Measurements from ENCODE around the gene FAM171A1.

FAM171A1 gene

GRCh38 chr10:15238555-15239335 lies 132.3 kb downstream of the FAM171A1 start:
- Histone ChIP-seq H4K20me1 (no peaks in the 10 kb centered on the region), H3K27me3 (no peaks in the 10 kb centered on the region), H3K9ac (no peak overlapping the region), H3K4me3 (no peak overlapping the region), H3K27ac (no peak overlapping the region), H3K9me3 (replicated peaks in 1 of 11) (no peaks in the 10 kb centered on the region), H3K36me3 (peaks cover 0 to 26% (median 7%) of the 10 kb centered on the region in 11 experiments; a peak in 8 of 22 replicates), H3K4me2 (no peak overlapping the region), H3K4me1 (0 out of 20 replicates have a peak, but pooled peaks cover 0 to 8% (median 0%) of the 10 kb centered on the region in 10 experiments)
- no peak for TF ChIP-seq Cebpa-rat (IDR thresholded peaks at IDR 0.05)

- H3K4me2 ChIP-seq, result no peak overlapping the region
- TF ChIP-seq Cebpa-rat (IDR thresholded peaks at IDR 0.05), result no peak
- H3K9ac ChIP-seq, result no peak overlapping the region
- H3K4me3 ChIP-seq, result no peak overlapping the region
- peaks cover 0 to 16% (median 0%) of the 10 kb centered on the region in 11 experiments; a peak in 6 of 22 replicates for H3K36me3 ChIP-seq
- H3K9me3 ChIP-seq (replicated peaks in 1 of 11), result no peaks in the 10 kb centered on the region
- no peaks in the 10 kb centered on the region for H4K20me1 ChIP-seq
- H3K27me3 ChIP-seq, result no peaks in the 10 kb centered on the region
- H3K27ac ChIP-seq, result no peak overlapping the region
- H3K4me1 ChIP-seq, result 0 out of 20 replicates have a peak, but pooled peaks cover 0 to under 1% (median 0%) of the 10 kb centered on the region in 10 experiments
Observed at GRCh38 chr10:15237351-15237750, 133.7 kb downstream of the FAM171A1 start.

GRCh38 chr10:15236340-15236739 lies 134.7 kb downstream of the FAM171A1 start:
- Histone ChIP-seq H3K27ac (no peak overlapping the region), H3K9me3 (replicated peaks in 1 of 11) (no peaks in the 10 kb centered on the region), H3K4me1 (no peaks in the 10 kb centered on the region), H3K9ac (no peak overlapping the region), H4K20me1 (no peaks in the 10 kb centered on the region), H3K27me3 (no peaks in the 10 kb centered on the region), H3K36me3 (peaks cover 0 to 22% (median 8%) of the 10 kb centered on the region in 11 experiments; a peak in 7 of 22 replicates), H3K4me2 (no peak overlapping the region), H3K4me3 (no peak overlapping the region)
- TF ChIP-seq Cebpa-rat (IDR thresholded peaks at IDR 0.05), result no peak

GRCh38 chr10:15232279-15232678 lies 138.8 kb downstream of the FAM171A1 start:
- Histone ChIP-seq H3K4me2 (no peak overlapping the region), H3K36me3 (peaks cover 0 to 38% (median 6%) of the 10 kb centered on the region in 11 experiments; a peak in 9 of 22 replicates), H4K20me1 (no peaks in the 10 kb centered on the region), H3K27me3 (no peaks in the 10 kb centered on the region), H3K9me3 (replicated peaks in 1 of 11) (peaks cover 0 to 11% (median 2%) of the 10 kb centered on the region in 11 experiments; a peak in 12 of 22 replicates), H3K4me1 (no peaks in the 10 kb centered on the region), H3K4me3 (no peak overlapping the region), H3K27ac (no peak overlapping the region), H3K9ac (no peak overlapping the region)
- no peak for TF ChIP-seq Cebpa-rat (IDR thresholded peaks at IDR 0.05)

GRCh38 chr10:15231426-15231825 lies 139.7 kb downstream of the FAM171A1 start:
- TF ChIP-seq Cebpa-rat (IDR thresholded peaks at IDR 0.05), result no peak

GRCh38 chr10:15230257-15230656 lies 140.8 kb downstream of the FAM171A1 start:
- Histone ChIP-seq H4K20me1 (no peaks in the 10 kb centered on the region), H3K27me3 (no peaks in the 10 kb centered on the region), H3K9me3 (replicated peaks in 1 of 11) (peaks cover 8 to 30% (median 22%) of the 10 kb centered on the region in 11 experiments), H3K4me2 (no peak overlapping the region), H3K4me1 (no peaks in the 10 kb centered on the region), H3K36me3 (peaks cover 0 to 57% (median 26%) of the 10 kb centered on the region in 11 experiments; a peak in 21 of 22 replicates), H3K4me3 (no peak overlapping the region), H3K27ac (no peak overlapping the region), H3K9ac (no peak overlapping the region)
- TF ChIP-seq Cebpa-rat (IDR thresholded peaks at IDR 0.05), result no peak

More at GRCh38 chr10:15231426-15231825, 139.7 kb downstream of the FAM171A1 start:
- Histone ChIP-seq H3K9ac (no peak overlapping the region), H3K4me3 (no peak overlapping the region), H3K36me3 (peaks cover 0 to 45% (median 14%) of the 10 kb centered on the region in 11 experiments; a peak in 11 of 22 replicates), H3K9me3 (replicated peaks in 1 of 11) (peaks cover 0 to 19% (median 11%) of the 10 kb centered on the region in 11 experiments; a peak in 17 of 22 replicates), H3K4me1 (no peaks in the 10 kb centered on the region), H3K27ac (no peak overlapping the region), H3K4me2 (no peak overlapping the region), H3K27me3 (no peaks in the 10 kb centered on the region), H4K20me1 (no peaks in the 10 kb centered on the region)

GRCh38 chr10:15229268-15229667 lies 141.8 kb downstream of the FAM171A1 start:
- Histone ChIP-seq H3K4me2 (no peak overlapping the region), H3K36me3 (peaks cover 0 to 67% (median 36%) of the 10 kb centered on the region in 11 experiments; a peak in 21 of 22 replicates), H3K4me3 (no peak overlapping the region), H3K9ac (no peak overlapping the region), H3K4me1 (no peaks in the 10 kb centered on the region), H3K27me3 (no peaks in the 10 kb centered on the region), H3K27ac (no peak overlapping the region), H4K20me1 (no peaks in the 10 kb centered on the region), H3K9me3 (replicated peaks in 1 of 11) (peaks cover 18 to 40% (median 32%) of the 10 kb centered on the region in 11 experiments)
- TF ChIP-seq Cebpa-rat (IDR thresholded peaks at IDR 0.05), result no peak

- Histone ChIP-seq H3K4me2 (no peak overlapping the region), H3K27ac (no peak overlapping the region), H3K4me3 (no peak overlapping the region), H3K9me3 (replicated peaks in 1 of 11) (peaks cover 24 to 48% (median 37%) of the 10 kb centered on the region in 11 experiments), H3K27me3 (no peaks in the 10 kb centered on the region), H4K20me1 (no peaks in the 10 kb centered on the region), H3K9ac (no peak overlapping the region), H3K36me3 (peaks cover 0 to 70% (median 39%) of the 10 kb centered on the region in 11 experiments; a peak in 21 of 22 replicates), H3K4me1 (no peaks in the 10 kb centered on the region)
- no peak for TF ChIP-seq Cebpa-rat (IDR thresholded peaks at IDR 0.05)
Observed at GRCh38 chr10:15228426-15228825, 142.7 kb downstream of the FAM171A1 start.

- Histone ChIP-seq H3K4me2 (no peak overlapping the region), H3K9me3 (replicated peaks in 1 of 11) (peaks cover 24 to 55% (median 37%) of the 10 kb centered on the region in 11 experiments), H3K4me3 (no peak overlapping the region), H3K36me3 (peaks cover 0 to 74% (median 39%) of the 10 kb centered on the region in 11 experiments; a peak in 21 of 22 replicates), H3K27ac (no peak overlapping the region), H3K4me1 (no peaks in the 10 kb centered on the region), H4K20me1 (no peaks in the 10 kb centered on the region), H3K9ac (no peak overlapping the region), H3K27me3 (no peaks in the 10 kb centered on the region)
- no peak for TF ChIP-seq Cebpa-rat (IDR thresholded peaks at IDR 0.05)
Observed at GRCh38 chr10:15227611-15228372, 143.3 kb downstream of the FAM171A1 start.

Measured in BLaER1 treated with 17β-estradiol and CSF1 and Interleukin-3, amounts not matched to agents 10 nM and 100 nM (cell line).